A673 (cell line): ENCODE measurements around the gene BLCAP. TPM values are rescaled to one million over a fixed set of nuclear protein-coding genes. Genes with fewer than 3 reads are reported as not detected.

ENCODE experiments used
- BruUV-seq: library from RNA; stranded (reverse); fragments of 400-500 nt; replicated peaks from 2 replicates; lab custom pipeline; 2021; lab: Mats Ljungman, UMichigan
- CTCF ChIA-PET: fragments of 300-600 bp; sonication (Branson Sonifier 250); formaldehyde crosslinking; loops from one replicate; lab custom pipeline; 2022; ENCODE audit warnings: antibody characterized with exemption; lab: Charles Lee
- POLR2A ChIA-PET: fragments of 300-600 bp; sonication (Branson Sonifier 250); formaldehyde crosslinking; loops from one replicate; lab custom pipeline; 2022; ENCODE audit warnings: antibody characterized with exemption; ENCODE audit not compliant: low non-redundant PET; lab: Charles Lee
- DNase-seq: peaks from one replicate; pipeline ENCODE4 v3.0.0-alpha.2; 2015; ENCODE audit warnings: low spot score
- H3K27ac ChIP-seq: fragments of 200-600 bp; sonication (generic); 2 replicates; pipeline ENCODE4 v1.5.1; 2016; ENCODE audit warnings: mixed run types, low read depth, mild to moderate bottlenecking, mixed read lengths, antibody characterized with exemption, low read length; ENCODE audit not compliant: poor library complexity, severe bottlenecking
- H3K27me3 ChIP-seq: fragments of 200-600 bp; sonication (generic); replicated peaks from 2 replicates; pipeline ENCODE4 v1.6.1; 2017; ENCODE audit warnings: mixed run types, low read depth, mild to moderate bottlenecking, mixed read lengths, antibody characterized with exemption, low read length; ENCODE audit not compliant: insufficient read depth, poor library complexity
- H3K36me3 ChIP-seq: fragments of 200-600 bp; sonication (generic); 2 replicates; pipeline ENCODE4 v1.6.1; 2016; ENCODE audit warnings: mixed run types, mild to moderate bottlenecking, mixed read lengths, antibody characterized with exemption, low read length; ENCODE audit not compliant: insufficient read depth, poor library complexity, severe bottlenecking
- H3K4me1 ChIP-seq: fragments of 200-600 bp; sonication (generic); 2 replicates; pipeline ENCODE4 v1.6.1; 2017; ENCODE audit warnings: mixed run types, mild to moderate bottlenecking, mixed read lengths, antibody characterized with exemption, low read length; ENCODE audit not compliant: insufficient read depth, poor library complexity, severe bottlenecking
- H3K4me3 ChIP-seq: fragments of 200-600 bp; sonication (generic); 2 replicates; pipeline ENCODE4 v1.5.1; 2016; ENCODE audit warnings: low read depth, mixed run types, mild to moderate bottlenecking, mixed read lengths, low read length; ENCODE audit not compliant: poor library complexity, severe bottlenecking
- H3K9me3 ChIP-seq: fragments of 200-600 bp; sonication (generic); 2 replicates; pipeline ENCODE4 v1.6.1; 2016; ENCODE audit warnings: mixed run types, low read depth, mild to moderate bottlenecking, mixed read lengths, antibody characterized with exemption, low read length; ENCODE audit not compliant: poor library complexity, severe bottlenecking
- CTCF ChIP-seq: fragments of 300-800, 200-600 bp; sonication (generic); conservative IDR thresholded peaks from 2 replicates; pipeline ENCODE4 v1.5.1; 2017; ENCODE audit warnings: low read depth, mild to moderate bottlenecking, antibody characterized with exemption, low read length, moderate library complexity, mixed read lengths
- EZH2 ChIP-seq: fragments of 200-600 bp; sonication (generic); IDR thresholded peaks from 2 replicates; pipeline ENCODE4 v1.6.1; 2017; ENCODE audit warnings: borderline replicate concordance, low read depth, mild to moderate bottlenecking, mixed read lengths, antibody characterized with exemption, low read length; ENCODE audit not compliant: poor library complexity, severe bottlenecking
- intact Hi-C: fragments of 100-400 bp; cut with micrococcal nuclease; formaldehyde crosslinking; loops from one replicate; pipeline ENCODE4 v1.10.0; 2022; ENCODE audit not compliant: unreplicated experiment
- total RNA-seq: library from RNA; stranded (reverse); gene quantifications from 2 replicates; pipeline ENCODE4 v1.2.3, GENCODE V29; 2021

BLCAP gene
- total RNA-seq, 1 experiment from 2014 or later, result 39.9 TPM

GRCh38 chr20:37518059-37518458 is 9.6 kb downstream of the BLCAP start:
- no peaks in the 10 kb centered on the region for H3K36me3 ChIP-seq
- no peak for TF ChIP-seq CTCF
- TF ChIP-seq EZH2, result no peak
- intact Hi-C loops, result no loop called here
- no peak overlapping the region for H3K27ac ChIP-seq
- peaks cover 26% of the 10 kb centered on the region for H3K4me1 ChIP-seq
- CTCF ChIA-PET, result no interaction called here
- POLR2A ChIA-PET, result no interaction called here
- H3K4me3 ChIP-seq, result no peak overlapping the region
- H3K27me3 ChIP-seq, result no peaks in the 10 kb centered on the region
- BruUV-seq, result no TSS peak
- DNase-seq, result no peak
- H3K9me3 ChIP-seq, result no peaks in the 10 kb centered on the region

DNA sequence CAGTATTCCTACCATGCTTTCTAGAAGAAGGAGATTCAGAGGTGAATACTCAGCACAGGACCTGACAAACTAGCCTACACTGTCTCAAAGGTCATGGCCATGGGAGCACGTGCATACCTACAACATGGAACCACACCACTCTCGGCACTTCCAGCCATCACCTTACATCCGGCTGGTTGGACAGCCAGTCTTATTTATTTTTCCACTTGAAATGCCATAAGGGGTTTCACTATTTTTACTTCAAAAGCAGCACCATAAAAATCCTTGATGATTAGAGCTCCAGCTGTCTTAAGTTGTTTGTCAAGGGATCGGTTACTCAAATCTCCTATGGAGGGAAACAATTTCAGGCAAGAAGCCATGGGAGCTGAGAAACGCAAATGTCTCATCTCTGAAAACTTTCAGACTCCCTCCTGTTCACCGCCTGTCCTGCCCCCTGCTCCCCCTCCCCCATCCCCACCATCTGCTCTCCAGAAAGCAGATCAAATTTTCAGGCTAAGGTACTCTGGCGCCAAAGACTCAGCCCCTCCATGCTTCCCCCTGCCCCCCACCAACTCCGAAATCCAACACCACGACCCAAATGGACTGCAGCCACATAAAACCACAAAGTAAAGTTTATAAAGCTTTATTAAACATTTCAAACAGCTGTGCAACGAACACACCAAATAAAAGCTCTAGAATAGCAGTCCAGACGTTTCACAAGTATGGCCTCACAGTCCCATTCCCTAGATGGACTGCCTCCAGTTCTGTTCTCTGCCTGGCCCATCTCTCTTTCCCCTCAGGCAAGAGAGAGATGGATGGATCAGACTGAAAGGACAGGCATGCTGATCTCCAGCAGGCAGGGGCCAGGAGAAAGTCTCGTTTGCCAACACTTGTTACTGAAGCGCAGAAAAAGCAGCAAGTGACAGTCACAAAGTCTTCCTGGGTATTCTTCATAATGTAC is 10.6 kb downstream of the BLCAP start:
- BruUV-seq, result no TSS peak
- ChIA-PET CTCF (no interaction called here), POLR2A (no interaction called here)
- no peak for TF ChIP-seq CTCF
- no peak for TF ChIP-seq EZH2
- H3K4me1 ChIP-seq, result peaks cover 26% of the 10 kb centered on the region
- no peak overlapping the region for H3K4me3 ChIP-seq
- H3K27me3 ChIP-seq, result no peaks in the 10 kb centered on the region
- peak; percentile 22 for DNase-seq
- H3K27ac ChIP-seq, result no peak overlapping the region
- intact Hi-C loops, result no loop called here
- no peaks in the 10 kb centered on the region for H3K36me3 ChIP-seq
- H3K9me3 ChIP-seq, result no peaks in the 10 kb centered on the region

DNA sequence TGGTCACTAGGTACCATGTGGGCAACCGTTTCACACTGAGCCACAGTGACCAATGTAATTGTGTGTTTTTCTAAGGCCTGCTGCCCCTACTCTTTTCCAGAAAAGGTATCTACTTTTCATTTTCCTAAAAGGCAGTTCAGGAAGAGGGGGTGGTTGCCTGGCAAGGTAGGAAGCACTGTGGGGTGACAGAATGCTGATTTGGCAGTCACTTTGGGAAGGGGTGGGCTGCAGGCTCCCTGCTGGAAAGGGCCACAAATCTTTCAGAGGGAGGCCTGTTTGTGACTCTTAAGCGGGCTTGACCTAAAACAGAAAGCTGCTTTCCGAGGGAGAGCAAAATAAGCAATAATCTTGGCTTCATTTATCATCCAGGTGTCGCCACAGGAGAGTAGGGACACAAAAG is 11.8 kb downstream of the BLCAP start:
- BruUV-seq, result no TSS peak
- no peak overlapping the region for H3K4me3 ChIP-seq
- no peak overlapping the region for H3K27ac ChIP-seq
- H3K27me3 ChIP-seq, result no peaks in the 10 kb centered on the region
- TF ChIP-seq CTCF (no peak), EZH2 (no peak)
- H3K9me3 ChIP-seq, result no peaks in the 10 kb centered on the region
- no peaks in the 10 kb centered on the region for H3K36me3 ChIP-seq
- H3K4me1 ChIP-seq, result peaks cover 26% of the 10 kb centered on the region
- ChIA-PET CTCF (no interaction called here), POLR2A (no interaction called here)
- no peak for DNase-seq
- intact Hi-C loops, result no loop called here
